DMS 273 (cell line): ENCODE measurements around the gene BMAL1.

ENCODE experiments used
- DNase-seq: peaks from one replicate; lab custom pipeline; 2025; ENCODE audit not compliant: unreplicated experiment; lab: John Stamatoyannopoulos, UW

The BMAL1 gene

GRCh38 chr11:13338427-13339069, 61.0 kb downstream of the BMAL1 start:
- no peak for DNase-seq

- no peak for DNase-seq
Measured at GRCh38 chr11:13339195-13340153, 61.9 kb downstream of the BMAL1 start.

DNA sequence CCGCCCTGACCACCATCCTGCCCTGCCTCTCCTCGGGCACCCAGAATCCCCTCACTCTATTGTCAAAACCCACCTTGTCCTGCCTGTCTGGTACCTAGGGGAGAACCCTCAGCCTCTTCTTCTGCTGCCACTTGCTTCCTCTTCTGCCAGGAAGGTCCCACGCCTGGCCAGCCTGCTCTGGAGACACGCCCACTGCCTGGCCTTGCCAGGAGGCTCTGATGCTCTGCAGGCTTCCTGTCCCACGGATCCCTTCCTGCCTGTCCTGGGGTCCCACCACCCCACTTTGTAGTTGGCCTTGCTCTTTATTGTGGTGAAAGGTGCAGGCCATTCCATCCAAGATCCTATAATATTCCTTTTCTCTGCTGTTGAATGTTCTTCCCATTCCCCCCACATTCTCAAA, 63.4 kb downstream of the BMAL1 start:
- no peak for DNase-seq

- DNase-seq = no peak
Measured at GRCh38 chr11:13343067-13343466, 65.5 kb downstream of the BMAL1 start.

GRCh38 chr11:13343931-13344717, 66.5 kb downstream of the BMAL1 start:
- DNase-seq = peak; percentile 77

GRCh38 chr11:13344818-13345217, 67.2 kb downstream of the BMAL1 start:
- no peak for DNase-seq

GRCh38 chr11:13346470-13346869, 68.9 kb downstream of the BMAL1 start:
- no peak for DNase-seq

DNA sequence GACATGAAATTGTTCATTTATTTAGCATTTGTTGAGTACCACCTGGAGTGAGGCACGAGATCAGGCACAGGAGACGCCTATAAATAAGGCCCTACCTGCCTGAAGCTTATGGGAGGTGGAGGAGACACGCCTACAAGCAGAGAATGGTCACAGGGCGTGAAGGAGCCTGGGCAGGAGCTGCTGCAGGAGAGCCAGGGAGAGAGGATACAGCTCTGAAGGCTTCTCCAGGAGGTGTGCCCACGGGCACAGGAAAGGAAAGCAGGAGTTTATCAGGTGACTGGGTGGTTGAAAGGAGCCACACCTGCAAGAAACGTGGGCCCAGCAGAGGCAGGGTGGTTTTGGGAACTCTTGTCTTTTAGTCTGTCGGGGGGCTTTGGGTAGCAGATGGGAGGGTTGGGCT, 70.3 kb downstream of the BMAL1 start:
- no peak for DNase-seq

- no peak for DNase-seq
Measured at GRCh38 chr11:13348305-13348704, 70.7 kb downstream of the BMAL1 start.

DNA sequence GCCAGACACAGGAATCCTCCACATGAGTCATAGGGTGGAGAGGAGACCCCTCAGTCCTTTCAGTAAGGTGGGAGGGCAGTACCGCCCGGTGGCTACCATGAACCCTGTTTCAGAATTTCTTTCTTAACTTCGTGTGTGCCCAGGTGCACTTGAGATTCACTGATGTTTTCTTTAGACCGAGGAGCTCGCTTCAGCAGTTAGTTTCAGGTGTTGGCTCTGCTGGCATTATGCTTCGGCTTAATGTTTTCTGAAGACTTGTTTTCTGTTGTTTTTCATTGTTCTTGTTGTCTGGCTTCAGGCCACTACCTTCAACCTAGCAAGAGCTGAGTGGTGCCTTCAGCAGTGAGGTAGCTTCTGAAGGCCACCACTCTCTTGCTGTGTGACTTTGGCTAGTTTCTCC, 71.5 kb downstream of the BMAL1 start:
- no peak for DNase-seq

- no peak for DNase-seq
Measured at GRCh38 chr11:13349581-13349980, 72.0 kb downstream of the BMAL1 start.

DNA sequence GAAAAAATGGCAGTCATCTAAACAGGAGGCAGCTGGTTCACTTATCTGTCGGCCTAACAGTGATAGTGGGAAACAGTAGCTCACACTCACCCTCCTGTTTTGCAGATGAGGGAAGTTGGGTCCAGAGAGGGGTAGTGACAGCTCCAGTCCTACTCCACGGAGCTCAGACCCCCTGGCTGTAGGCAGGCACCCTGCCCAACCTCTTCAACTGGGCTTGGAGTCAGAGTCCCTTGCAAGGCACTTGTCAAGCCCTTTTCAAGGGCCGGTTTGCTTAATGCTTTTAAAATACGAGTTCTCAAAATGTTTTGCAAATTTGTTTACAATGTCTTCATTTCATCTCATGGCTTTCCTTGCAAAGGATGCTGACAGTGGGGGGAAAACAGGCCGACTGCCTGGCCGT, 75.1 kb downstream of the BMAL1 start:
- DNase-seq = no peak

DNA sequence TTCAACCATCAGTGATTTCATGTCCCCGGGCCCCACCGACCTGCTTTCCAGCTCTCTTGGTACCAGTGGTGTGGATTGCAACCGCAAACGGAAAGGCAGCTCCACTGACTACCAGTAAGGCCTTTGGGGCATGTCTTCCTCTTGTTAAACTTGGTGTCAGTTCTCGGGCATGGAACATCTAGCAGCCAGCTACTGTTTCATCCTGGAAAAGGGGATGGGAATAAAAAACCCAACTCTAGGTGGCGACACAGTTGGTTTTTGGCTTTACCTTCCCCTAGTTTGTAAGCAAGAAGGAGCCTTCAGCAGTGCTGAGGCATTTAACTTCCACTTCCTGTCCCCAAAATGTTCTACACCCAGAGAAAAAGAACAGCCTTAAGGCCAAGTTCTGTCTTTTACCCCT, 76.7 kb downstream of the BMAL1 start:
- DNase-seq = peak; percentile 26

DNA sequence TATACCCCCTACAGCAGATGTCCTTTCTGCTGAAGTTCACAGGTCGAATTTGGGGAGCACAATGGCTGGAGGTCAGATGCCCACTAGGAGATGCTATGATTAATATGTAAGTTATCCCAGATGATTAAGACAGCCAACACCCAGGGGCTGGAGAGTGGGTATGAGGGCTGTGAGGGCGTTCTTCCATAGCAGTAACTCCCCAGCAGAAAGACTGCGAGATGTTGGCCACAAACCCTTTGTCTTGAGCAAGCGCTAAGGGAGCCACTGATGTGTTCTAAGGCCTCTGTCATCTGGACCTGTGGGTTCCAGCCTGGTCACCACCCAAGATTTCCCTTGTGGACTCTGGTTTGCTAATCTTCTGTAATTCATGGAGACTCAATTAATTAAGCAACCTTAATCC, 77.6 kb downstream of the BMAL1 start:
- DNase-seq = no peak

- no peak for DNase-seq
Measured at GRCh38 chr11:13357232-13357631, 79.6 kb downstream of the BMAL1 start.

DNA sequence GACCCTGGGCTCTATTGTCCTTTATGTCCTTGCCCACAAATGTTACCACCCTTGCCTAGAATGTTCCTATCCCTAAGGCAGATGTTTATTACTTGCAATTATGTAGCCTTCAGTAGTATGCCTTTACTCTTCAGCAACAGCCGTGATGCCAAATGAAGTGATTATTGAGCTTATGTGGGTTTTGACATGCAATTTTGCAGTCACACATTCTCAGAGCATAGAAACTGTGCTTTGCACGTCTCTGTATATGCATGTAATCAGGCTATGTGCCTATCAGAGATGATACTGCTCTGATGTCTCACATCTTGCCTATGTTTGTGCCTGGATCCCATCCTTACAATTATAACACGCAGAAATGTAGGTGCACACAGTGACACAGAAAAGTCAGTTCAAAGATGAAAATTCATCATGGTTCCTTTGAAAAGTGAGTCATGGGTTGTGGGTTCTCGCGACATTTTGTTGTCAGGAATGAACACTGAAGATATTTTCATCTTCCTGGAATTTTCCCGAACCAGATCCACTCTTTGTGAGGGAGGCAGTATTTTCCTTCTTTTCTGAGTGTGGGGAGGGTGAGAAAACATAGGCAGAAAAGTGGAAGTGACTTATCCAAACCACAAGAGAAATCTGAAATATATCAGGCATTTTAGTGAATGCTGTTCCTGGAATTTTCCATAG, 81.1 kb downstream of the BMAL1 start:
- DNase-seq = no peak

DNA sequence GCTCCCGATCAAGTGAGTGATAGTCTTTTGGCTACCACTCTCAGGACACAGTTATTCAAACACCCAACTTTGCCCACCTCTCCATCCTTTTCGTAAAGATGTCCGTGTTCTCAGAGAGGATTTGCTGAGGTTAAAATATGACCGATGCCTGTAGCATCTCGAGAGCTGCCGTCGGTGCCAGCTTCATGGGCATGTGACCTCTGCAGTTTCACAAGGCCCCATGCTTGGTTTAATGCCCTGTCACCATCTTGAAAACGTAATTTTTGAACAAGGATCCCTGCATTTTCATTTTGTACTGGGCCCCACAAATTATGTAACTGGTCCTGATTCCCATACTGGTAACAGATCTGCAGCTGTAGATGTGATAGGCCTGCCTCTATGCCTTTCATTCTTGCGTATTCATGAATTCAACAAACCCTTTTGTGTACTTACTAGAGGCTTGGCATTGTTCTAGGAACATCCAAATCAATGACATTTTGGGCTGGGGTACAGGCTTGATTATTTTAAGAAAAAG, 85.1 kb downstream of the BMAL1 start:
- DNase-seq = no peak

- no peak for DNase-seq
Measured at GRCh38 chr11:13364388-13364787, 86.8 kb downstream of the BMAL1 start.

- no peak for DNase-seq
Measured at GRCh38 chr11:13366266-13367026, 88.9 kb downstream of the BMAL1 start.

DNA sequence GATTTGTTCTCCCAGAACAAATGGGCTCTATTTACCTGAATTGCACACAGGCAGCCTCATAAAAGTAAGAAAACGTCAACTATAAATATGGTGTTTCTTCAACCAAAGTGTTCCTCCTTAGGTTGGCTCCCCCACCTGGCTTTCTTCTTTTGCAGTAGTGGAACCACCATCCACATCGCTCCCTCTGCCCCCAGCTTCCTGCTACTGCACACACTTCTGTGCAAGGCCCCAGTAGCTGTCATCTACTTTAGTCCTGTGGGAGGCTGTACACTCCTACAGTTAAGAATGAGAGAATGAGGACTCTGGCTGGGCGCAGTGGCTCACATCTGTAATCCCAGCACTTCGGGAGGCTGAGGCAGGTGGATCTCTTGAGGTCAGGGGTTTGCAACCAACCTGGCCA, 89.5 kb downstream of the BMAL1 start:
- DNase-seq = no peak
